HepG2 (cell line): Measurements from ENCODE around the gene PKP4. TPM values are rescaled to one million over a fixed set of nuclear protein-coding genes. Genes with fewer than 3 reads are reported as not detected.

Source experiments
- FOXP1 ChIP-seq, 2 experiments: fragments of 450-650 bp in 1 of 2; IDR thresholded peaks; 2 replicates each; pipeline ENCODE4 v1.6.1; 2017 to 2018; ENCODE audit warnings: antibody characterized with exemption in 1 of 2
- HINFP ChIP-seq: sonication (generic); formaldehyde crosslinking; IDR thresholded peaks from 2 replicates; pipeline ENCODE4 v1.4.0; 2020; ENCODE audit warnings: low read depth, mild to moderate bottlenecking, missing genetic modification reagents
- KDM5B ChIP-seq: sonication (generic); formaldehyde crosslinking; IDR thresholded peaks from 2 replicates; pipeline ENCODE4 v1.4.0; 2020; ENCODE audit warnings: missing genetic modification reagents, mild to moderate bottlenecking, borderline replicate concordance
- MED13 ChIP-seq: sonication (generic); formaldehyde crosslinking; IDR thresholded peaks from 2 replicates; pipeline ENCODE4 v1.5.0; 2020; ENCODE audit warnings: missing genetic modification reagents
- MTERF4 ChIP-seq: sonication (generic); formaldehyde crosslinking; IDR thresholded peaks from 2 replicates; pipeline ENCODE4 v1.8.0; 2023; ENCODE audit warnings: mild to moderate bottlenecking, missing genetic modification reagents
- NCOR1 ChIP-seq: fragments of 200-600 bp; sonication (generic); IDR thresholded peaks from 2 replicates; pipeline ENCODE4 v1.7.0; 2017; ENCODE audit warnings: antibody characterized with exemption, low read length, borderline replicate concordance
- ZNF18 ChIP-seq: sonication (generic); formaldehyde crosslinking; IDR thresholded peaks from 2 replicates; pipeline ENCODE4 v1.8.0; 2022; ENCODE audit warnings: mild to moderate bottlenecking, missing genetic modification reagents; ENCODE audit not compliant: insufficient replicate concordance
- ZNF230 ChIP-seq: sonication (generic); formaldehyde crosslinking; IDR thresholded peaks from 2 replicates; pipeline ENCODE4 v1.4.0; 2020; ENCODE audit warnings: mild to moderate bottlenecking, missing genetic modification reagents
- ZNF281 ChIP-seq: sonication (generic); formaldehyde crosslinking; IDR thresholded peaks from 2 replicates; pipeline ENCODE4 v1.4.0; 2020; ENCODE audit warnings: missing genetic modification reagents, borderline replicate concordance
- ZNF460 ChIP-seq: sonication (generic); formaldehyde crosslinking; IDR thresholded peaks from 2 replicates; pipeline ENCODE4 v1.5.1; 2020; ENCODE audit warnings: missing genetic modification reagents, mild to moderate bottlenecking, borderline replicate concordance
- ZNF558 ChIP-seq: sonication (generic); formaldehyde crosslinking; IDR thresholded peaks from 2 replicates; pipeline ENCODE4 v1.9.0; 2022; ENCODE audit warnings: mild to moderate bottlenecking, missing genetic modification reagents, borderline replicate concordance
- ZNF749 ChIP-seq: sonication (generic); formaldehyde crosslinking; IDR thresholded peaks from 2 replicates; pipeline ENCODE4 v1.8.0; 2022; ENCODE audit warnings: mild to moderate bottlenecking, missing genetic modification reagents, moderate library complexity, borderline replicate concordance
- ZNF784 ChIP-seq: sonication (generic); formaldehyde crosslinking; IDR thresholded peaks from 2 replicates; pipeline ENCODE4 v1.5.1; 2020; ENCODE audit warnings: missing genetic modification reagents, mild to moderate bottlenecking, borderline replicate concordance
- ZXDC ChIP-seq: sonication (generic); formaldehyde crosslinking; IDR thresholded peaks from 2 replicates; pipeline ENCODE4 v1.5.0; 2020; ENCODE audit warnings: mild to moderate bottlenecking, missing genetic modification reagents
- polyA plus RNA-seq, 8 experiments: library from polyadenylated mRNA; depleted of rRNA in 3 of 8; stranded (reverse) in 7 of 8; unstranded in 1 of 8; fragments of >200 nt; fragmentation: Illumina TruSeq in 4 of 8; extraction: Trizol in 4 of 8; gene quantifications; 2 replicates each; pipeline versions ENCODE4 v1.2.1 to v1.2.3, GENCODE V29; 2011 to 2016; ENCODE audit warnings: low read depth in 4 of 8, missing spikeins in 1 of 8, mixed read lengths in 1 of 8; ENCODE audit not compliant: insufficient read depth in 1 of 8
- total RNA-seq, 5 experiments: library from RNA; depleted of rRNA; stranded (reverse); fragments of >200 nt; fragmentation: Illumina TruSeq; extraction: Trizol; gene quantifications; 2 replicates each; pipeline ENCODE4 v1.2.3, GENCODE V29; 2016; ENCODE audit warnings: low read depth in 1 of 5

PKP4 gene
- total and polyA plus RNA-seq, 2 of the 13 experiments (the other 11 are each of a cell fraction or from before 2014, with no cell fraction given) = 80.9 to 90.5 TPM

GRCh38 chr2:158456309-158457066, at the start of gene PKP4, which contains the start of gene CCDC148 (continued):
- no peak for TF ChIP-seq ZNF230 (CRISPR knock-in tag)
- no peak for TF ChIP-seq HINFP (CRISPR knock-in tag)
- TF ChIP-seq ZNF18 (CRISPR knock-in tag) = no peak
- no peak for TF ChIP-seq FOXP1 (IDR thresholded peaks at IDR 0.05)
- TF ChIP-seq FOXP1 (CRISPR knock-in tag; IDR thresholded peaks at IDR 0.05) = no peak
- no peak for TF ChIP-seq KDM5B
- TF ChIP-seq ZNF749 (CRISPR knock-in tag) = peak; percentile 31; the same call in 1 of the 2 replicates
- TF ChIP-seq NCOR1 = no peak
- no peak for TF ChIP-seq MTERF4 (CRISPR knock-in tag)
- no peak for TF ChIP-seq ZNF460 (CRISPR knock-in tag)
- no peak for TF ChIP-seq ZNF281 (CRISPR knock-in tag)
- TF ChIP-seq ZNF784 (CRISPR knock-in tag) = no peak
- no peak for TF ChIP-seq MED13 (CRISPR knock-in tag)
- TF ChIP-seq ZNF558 (CRISPR knock-in tag) = no peak
- no peak; the same call in 1 of the 2 replicates for TF ChIP-seq ZXDC (CRISPR knock-in tag)
